ENCODE measurements around the gene XKR3.
"Not testable (repeated sequence)": the region's sequence is repeated elsewhere in the genome, so short reads cannot be mapped to it uniquely, and the experiment has no call there.

The XKR3 gene

DNA sequence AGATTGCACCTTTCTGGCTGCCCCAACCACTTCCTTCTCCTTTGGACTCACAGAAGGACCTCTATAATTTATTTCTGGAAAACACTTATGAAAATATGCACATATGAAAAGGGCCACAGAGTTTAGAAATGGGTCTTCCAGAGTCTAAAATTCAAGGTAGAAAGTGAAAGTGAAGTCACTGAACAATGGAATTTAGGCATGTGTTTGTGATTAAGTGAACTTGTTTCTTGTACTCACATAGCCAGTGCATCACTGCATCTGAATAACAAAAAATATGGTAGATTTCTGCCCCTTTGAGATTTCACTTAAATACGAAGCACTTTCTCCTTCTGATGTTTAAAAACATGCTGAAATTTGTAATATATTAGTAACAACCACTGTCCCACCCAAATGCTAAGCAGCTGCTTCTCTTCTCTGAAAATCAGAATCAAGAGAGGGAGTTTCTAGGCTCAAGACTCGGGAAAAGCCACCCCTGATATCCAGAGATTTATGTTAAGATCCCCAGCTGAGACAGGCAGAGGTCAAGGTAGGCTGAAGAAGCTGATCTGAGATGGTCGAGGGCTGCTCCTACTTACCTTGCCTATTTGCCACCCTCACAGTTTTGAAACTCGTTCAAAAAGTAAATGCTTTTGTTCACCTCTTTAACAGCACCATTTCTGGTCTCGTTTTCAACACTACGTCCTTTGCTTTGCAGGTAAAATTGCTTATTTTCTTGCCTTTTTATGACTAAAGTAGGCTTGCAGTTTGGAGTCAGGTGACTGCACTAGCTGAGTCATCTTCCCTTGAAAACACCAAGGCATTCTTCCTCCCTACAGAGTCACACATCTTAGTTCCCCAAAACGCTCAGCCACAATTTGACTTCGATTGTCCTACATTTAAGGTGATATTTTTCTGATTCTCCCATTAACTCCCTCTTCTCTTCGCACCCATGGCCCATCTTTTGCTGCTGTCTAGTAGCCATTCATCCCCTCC is at the start of gene XKR3:
XKR3 (minus strand) TSS at position 696 of the 972 bp plus-strand sequence. CDS start 17,338 bp downstream, outside the sequence.
- peak; percentile 74 for DNase-seq (ENCODE audit: low read depth)
- H3K4me3 ChIP-seq (ENCODE audit: control insufficient read depth, low read depth, low read length) = no peak within 1 kb of the TSS

DNA sequence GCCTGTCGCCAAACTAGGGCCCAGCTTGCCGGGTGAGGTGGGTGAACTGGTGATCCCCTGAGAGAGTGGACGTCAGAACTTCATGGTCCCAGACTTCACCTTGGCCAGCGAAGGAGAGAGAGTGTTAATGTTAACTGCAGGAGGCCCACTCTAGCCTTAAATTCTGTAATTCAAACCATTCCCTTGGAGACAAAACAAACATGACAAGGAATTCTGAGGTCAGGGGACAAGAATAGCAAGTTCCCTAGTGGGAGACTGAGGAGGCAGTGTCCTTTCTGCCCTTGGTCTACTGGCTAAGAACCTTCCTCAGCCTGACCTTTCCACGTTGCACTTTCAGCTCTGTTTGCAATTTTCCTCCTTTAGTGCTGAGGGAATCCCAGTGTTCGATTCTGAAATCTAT is 44.4 kb upstream of the XKR3 start:
- DNase-seq (ENCODE audit: low read depth) = peak; percentile 20
- not testable (repeated sequence) for H3K4me3 ChIP-seq (ENCODE audit: control insufficient read depth, low read depth, low read length)

More for the DNA sequence above, at the start of gene XKR3:
- TF ChIP-seq, protein P1, sequence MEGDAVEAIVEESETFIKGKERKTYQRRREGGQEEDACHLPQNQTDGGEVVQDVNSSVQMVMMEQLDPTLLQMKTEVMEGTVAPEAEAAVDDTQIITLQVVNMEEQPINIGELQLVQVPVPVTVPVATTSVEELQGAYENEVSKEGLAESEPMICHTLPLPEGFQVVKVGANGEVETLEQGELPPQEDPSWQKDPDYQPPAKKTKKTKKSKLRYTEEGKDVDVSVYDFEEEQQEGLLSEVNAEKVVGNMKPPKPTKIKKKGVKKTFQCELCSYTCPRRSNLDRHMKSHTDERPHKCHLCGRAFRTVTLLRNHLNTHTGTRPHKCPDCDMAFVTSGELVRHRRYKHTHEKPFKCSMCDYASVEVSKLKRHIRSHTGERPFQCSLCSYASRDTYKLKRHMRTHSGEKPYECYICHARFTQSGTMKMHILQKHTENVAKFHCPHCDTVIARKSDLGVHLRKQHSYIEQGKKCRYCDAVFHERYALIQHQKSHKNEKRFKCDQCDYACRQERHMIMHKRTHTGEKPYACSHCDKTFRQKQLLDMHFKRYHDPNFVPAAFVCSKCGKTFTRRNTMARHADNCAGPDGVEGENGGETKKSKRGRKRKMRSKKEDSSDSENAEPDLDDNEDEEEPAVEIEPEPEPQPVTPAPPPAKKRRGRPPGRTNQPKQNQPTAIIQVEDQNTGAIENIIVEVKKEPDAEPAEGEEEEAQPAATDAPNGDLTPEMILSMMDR (conservative IDR thresholded peaks at IDR 0.05; ENCODE audit: control insufficient read depth, insufficient read depth, low read depth, low read length) = no peak

DNA sequence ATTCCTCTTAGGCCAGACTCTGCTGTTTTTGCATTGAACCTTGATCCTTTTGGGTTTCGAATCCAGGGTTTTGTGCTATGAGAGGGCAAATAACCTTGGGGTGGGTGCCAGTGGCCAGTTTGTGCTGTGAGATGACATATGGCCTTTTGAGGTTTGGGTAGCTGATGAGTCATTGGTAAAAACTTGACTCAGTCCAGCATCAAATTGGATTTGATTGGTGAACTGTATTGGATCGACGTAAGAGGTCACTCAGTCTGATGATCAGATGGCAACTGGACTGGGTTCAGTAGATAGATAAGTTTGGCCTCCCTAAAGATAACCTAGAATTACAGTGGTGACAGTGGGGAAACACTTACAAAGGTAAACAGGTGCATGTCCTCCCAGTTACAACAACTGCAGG is 41.0 kb upstream of the XKR3 start:
- TF ChIP-seq, protein P1 (conservative IDR thresholded peaks at IDR 0.05; ENCODE audit: control insufficient read depth, insufficient read depth, low read depth, low read length) = no peak
- DNase-seq (ENCODE audit: low read depth) = peak; percentile 91
- no peak overlapping the region for H3K4me3 ChIP-seq (ENCODE audit: control insufficient read depth, low read depth, low read length)

DNA sequence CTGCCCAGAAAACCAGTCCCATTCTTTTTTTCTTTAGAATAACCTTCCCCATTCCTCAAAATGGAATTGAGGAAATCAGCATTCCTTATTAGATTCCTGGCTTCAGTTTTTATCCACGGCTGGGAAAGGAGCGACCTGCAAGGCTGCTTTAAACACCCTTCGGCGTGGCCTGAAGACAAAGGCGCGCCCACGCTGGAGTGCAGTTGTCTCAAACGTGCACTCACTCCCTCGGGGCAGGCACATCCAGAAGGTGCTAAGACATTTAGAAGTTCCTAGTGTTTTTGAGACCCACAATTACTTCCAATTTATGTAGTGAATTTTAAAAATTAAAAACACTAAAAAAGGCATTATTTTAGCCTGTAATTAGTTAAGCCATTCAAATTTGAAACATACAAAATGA is 31.6 kb upstream of the XKR3 start:
- DNase-seq (ENCODE audit: low read depth) = not testable (repeated sequence)

DNA sequence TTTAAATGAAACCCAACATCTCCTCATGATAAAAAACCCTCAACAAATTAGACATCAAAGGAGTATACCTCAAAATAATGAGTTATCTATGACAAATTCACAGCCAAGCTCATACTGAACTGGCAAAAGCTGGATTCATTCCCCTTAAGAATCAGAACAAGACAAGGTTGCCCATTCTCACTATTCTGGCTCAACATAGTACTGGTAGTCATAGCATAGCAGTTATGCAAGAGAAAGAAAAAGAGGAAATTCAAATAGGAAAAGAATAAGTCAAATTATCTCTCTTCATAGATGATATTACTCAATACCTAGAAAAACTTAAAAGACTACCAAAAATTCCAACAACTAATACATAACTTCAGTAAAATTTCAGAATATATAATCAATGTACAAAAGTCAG is 29.4 kb upstream of the XKR3 start:
- H3K4me3 ChIP-seq (ENCODE audit: control insufficient read depth, low read depth, low read length) = no peak overlapping the region
- TF ChIP-seq, protein P1 (conservative IDR thresholded peaks at IDR 0.05; ENCODE audit: control insufficient read depth, insufficient read depth, low read depth, low read length) = no peak
- no peak for DNase-seq (ENCODE audit: low read depth)

More for the DNA sequence above, 31.6 kb upstream of the XKR3 start:
- not testable (repeated sequence) for H3K4me3 ChIP-seq (ENCODE audit: control insufficient read depth, low read depth, low read length)

DNA sequence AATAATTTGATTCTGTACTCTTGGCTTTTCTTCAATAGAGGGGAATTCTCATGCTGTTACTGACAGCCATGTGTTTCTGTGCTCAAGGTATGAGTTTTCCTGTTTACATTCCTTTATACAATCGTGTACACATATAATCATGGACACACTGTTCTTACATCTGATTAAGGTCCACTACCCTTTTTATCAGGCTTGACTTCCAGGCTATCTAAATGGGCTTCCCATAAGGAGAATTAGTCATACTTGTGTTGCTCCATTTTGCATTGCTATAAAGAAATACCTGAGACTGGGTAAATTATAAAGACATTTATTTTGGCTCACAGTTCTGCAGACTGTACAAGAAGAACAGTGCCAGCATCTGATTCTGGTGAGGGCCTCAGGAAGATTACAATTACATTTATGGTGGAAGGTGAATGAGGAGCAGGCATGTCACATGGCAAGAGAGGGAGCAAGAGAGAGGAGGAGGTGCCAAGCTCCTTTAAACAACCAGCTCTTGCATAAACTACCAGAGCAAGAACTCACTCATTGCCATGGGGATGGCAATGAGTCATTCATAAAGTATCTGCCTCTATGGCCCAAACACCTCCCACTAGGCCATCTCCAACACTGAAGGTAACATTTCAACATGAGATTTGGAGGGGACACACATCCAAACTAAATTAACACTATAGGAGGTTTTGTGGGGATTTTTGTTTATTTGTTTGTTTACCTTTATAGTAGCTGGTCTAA is 26.2 kb upstream of the XKR3 start:
- peak; percentile 64 for DNase-seq (ENCODE audit: low read depth)
- H3K4me3 ChIP-seq (ENCODE audit: control insufficient read depth, low read depth, low read length) = not testable (repeated sequence)

DNA sequence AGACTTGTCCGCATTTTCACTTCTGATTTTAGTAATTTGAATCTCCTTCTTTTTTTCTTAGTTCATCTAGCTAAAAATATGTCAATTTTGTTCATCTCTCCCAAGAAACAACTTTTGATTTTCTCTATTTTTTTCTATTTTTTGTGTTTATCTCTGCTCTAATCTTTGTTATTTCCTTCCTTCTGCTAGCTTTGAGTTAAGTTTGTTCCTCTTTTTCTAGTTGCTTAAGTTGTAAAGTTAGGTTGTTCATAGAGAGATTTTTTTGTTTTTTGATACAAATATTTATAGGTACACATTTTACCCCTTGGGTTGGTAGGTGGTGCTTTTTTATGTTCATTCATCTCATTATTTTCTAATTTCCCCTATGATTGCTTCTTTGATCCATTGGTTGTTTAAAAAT is 22.1 kb upstream of the XKR3 start:
- no peak for DNase-seq (ENCODE audit: low read depth)
- H3K4me3 ChIP-seq (ENCODE audit: control insufficient read depth, low read depth, low read length) = no peak overlapping the region
- TF ChIP-seq, protein P1 (conservative IDR thresholded peaks at IDR 0.05; ENCODE audit: control insufficient read depth, insufficient read depth, low read depth, low read length) = no peak

DNA sequence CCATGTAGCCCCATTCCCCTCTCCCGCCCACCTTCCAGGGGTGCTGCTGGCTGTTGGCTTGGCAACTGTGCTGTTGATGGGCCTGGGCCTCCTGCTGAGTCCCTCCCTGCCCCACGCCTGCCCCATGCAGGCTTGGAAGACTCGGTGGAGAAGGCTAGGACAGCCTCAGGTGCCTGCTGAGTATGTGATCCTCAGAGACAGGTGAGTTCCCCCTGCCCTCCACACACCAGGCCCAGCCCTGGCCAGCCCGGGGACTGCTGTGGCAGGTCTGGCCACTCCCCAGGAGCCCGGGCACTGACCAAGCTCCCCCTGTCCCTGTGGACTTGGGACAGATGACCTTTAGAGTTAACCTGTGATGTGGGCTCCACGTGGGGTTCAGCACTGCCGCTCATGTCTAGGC is 20.7 kb upstream of the XKR3 start:
- no peak overlapping the region for H3K4me3 ChIP-seq (ENCODE audit: control insufficient read depth, low read depth, low read length)
- no peak for DNase-seq (ENCODE audit: low read depth)
- TF ChIP-seq, protein P1 (conservative IDR thresholded peaks at IDR 0.05; ENCODE audit: control insufficient read depth, insufficient read depth, low read depth, low read length) = no peak

Measured in fibroblast of mammary gland (primary cell).